ENCODE results near the gene CSRP1.

DNA sequence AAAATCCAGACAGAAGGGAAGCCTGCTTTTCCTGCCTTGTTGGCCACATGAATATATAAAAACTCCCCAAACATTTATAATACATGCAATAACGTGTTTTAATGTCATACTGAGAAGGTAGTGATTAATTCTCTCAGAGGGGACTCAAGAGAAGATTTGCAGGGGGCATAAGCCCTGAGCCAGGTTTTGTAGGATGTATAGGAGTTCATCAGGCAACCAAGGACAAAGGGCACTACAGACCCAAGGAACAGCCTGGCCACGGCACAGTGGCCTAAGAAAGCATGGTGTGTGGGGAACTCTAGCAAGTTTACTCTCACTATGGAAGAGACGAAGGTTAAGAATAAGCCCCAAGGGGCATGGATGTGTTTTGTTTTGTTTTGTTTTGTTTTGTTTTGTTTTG lies 70.0 kb downstream of the CSRP1 start:
- TF ChIP-seq, protein P1, sequence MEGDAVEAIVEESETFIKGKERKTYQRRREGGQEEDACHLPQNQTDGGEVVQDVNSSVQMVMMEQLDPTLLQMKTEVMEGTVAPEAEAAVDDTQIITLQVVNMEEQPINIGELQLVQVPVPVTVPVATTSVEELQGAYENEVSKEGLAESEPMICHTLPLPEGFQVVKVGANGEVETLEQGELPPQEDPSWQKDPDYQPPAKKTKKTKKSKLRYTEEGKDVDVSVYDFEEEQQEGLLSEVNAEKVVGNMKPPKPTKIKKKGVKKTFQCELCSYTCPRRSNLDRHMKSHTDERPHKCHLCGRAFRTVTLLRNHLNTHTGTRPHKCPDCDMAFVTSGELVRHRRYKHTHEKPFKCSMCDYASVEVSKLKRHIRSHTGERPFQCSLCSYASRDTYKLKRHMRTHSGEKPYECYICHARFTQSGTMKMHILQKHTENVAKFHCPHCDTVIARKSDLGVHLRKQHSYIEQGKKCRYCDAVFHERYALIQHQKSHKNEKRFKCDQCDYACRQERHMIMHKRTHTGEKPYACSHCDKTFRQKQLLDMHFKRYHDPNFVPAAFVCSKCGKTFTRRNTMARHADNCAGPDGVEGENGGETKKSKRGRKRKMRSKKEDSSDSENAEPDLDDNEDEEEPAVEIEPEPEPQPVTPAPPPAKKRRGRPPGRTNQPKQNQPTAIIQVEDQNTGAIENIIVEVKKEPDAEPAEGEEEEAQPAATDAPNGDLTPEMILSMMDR (IDR thresholded peaks at IDR 0.05) = no peak
- no peak for TF ChIP-seq POLR2A (IDR thresholded peaks at IDR 0.05)
- TF ChIP-seq EP300 (IDR thresholded peaks at IDR 0.05) = no peak

All from tibial nerve (tissue), 4 donors.